ENCODE results near the gene SCLY.

DNA sequence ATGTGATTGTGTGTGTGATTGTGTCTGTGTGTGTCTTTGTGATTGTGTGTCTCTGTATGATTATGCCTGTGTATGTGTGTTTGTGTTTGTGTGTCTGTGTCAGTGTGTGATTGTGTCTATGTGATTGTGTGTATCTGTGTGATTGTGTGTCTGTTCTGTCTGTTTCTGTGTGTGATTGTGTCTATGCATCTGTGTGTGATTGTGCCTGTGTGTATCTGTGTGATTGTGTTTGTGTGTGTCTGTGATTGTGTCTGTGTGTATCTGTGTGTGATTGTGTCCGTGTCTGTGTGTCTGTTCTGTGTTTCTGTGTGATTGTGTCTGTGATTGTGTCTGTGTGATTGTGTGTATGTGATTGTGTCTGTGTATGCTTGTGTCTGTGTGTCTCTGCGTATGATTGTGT is 65.5 kb downstream of the SCLY start:
- TF ChIP-seq EZH2 (IDR thresholded peaks at IDR 0.05; ENCODE audit: borderline replicate concordance) (no peak), EZH2phosphoT487 (IDR thresholded peaks at IDR 0.05; ENCODE audit: low read depth, severe bottlenecking, unreplicated experiment) (no peak)
- TF ChIP-seq, protein P1, sequence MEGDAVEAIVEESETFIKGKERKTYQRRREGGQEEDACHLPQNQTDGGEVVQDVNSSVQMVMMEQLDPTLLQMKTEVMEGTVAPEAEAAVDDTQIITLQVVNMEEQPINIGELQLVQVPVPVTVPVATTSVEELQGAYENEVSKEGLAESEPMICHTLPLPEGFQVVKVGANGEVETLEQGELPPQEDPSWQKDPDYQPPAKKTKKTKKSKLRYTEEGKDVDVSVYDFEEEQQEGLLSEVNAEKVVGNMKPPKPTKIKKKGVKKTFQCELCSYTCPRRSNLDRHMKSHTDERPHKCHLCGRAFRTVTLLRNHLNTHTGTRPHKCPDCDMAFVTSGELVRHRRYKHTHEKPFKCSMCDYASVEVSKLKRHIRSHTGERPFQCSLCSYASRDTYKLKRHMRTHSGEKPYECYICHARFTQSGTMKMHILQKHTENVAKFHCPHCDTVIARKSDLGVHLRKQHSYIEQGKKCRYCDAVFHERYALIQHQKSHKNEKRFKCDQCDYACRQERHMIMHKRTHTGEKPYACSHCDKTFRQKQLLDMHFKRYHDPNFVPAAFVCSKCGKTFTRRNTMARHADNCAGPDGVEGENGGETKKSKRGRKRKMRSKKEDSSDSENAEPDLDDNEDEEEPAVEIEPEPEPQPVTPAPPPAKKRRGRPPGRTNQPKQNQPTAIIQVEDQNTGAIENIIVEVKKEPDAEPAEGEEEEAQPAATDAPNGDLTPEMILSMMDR (IDR thresholded peaks at IDR 0.05; ENCODE audit: poor library complexity), result no peak

Data from hepatocyte (in vitro differentiated cells).